ENCODE measurements around the gene SEL1L2. TPM values are rescaled to one million over a fixed set of nuclear protein-coding genes. Genes with fewer than 3 reads are reported as not detected.

The SEL1L2 gene
- polyA plus RNA-seq, 3 donors = 0.07 to 0.39 TPM; not detected in 1

DNA sequence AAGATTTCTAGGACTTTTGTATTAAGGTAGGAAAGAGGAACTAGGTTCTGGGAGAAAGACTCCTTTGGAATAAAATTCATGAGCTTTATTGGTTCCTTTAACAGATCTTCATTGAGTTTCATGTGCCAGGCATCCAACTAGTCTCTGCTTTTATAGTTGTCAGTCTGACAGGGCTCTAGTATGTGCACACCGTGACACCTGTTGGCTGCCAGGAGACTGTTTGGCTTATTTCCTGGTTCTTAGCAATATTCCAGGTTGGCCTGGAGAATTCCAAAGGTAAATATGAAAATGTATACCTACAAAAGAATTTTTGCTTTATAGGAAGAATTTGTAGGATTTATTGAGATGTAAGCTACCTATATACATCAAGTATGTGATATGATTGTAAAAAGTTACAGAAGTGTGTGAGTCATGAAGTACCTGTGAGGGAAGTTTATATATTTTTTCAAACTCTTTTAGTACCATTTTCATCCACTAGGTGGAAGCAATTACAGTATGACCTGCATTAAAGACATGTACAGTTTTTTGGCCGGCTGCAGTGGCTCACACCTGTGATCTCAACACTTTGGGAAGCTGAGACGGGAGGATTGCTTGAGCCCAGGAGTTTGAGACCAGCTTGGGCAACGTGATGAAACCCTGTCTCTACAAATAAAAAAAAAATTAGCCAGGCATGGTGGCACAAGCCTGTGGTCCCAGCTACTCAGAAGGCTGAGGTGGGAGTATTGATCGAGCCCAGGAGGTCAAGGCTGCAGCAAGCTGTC is 170.3 kb downstream of the SEL1L2 start:
- DNase-seq (ENCODE audit: low read depth in 3 of 3, low spot score in 2 of 3) = peak; percentile 21 to 45 (median 43)

DNA sequence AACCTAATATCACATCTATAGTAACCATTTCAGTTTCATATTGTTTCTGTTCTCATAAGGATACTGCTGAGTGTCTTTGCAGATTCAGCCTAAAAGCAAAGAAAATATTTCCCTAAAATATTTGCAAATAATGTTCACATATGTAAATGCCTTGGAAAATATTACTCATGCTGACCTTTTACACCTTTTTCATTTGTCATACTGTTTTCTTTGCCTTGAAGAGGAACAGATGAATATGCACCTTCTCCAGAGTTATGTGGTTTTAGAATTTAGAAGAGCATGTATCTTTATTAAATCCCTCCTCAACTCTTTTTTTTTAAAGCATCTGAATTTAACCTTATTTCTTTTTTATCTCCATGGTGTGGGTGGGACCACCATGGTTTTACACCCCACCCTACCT is 173.1 kb downstream of the SEL1L2 start:
- no peak for DNase-seq (ENCODE audit: low read depth in 3 of 3, low spot score in 2 of 3)

DNA sequence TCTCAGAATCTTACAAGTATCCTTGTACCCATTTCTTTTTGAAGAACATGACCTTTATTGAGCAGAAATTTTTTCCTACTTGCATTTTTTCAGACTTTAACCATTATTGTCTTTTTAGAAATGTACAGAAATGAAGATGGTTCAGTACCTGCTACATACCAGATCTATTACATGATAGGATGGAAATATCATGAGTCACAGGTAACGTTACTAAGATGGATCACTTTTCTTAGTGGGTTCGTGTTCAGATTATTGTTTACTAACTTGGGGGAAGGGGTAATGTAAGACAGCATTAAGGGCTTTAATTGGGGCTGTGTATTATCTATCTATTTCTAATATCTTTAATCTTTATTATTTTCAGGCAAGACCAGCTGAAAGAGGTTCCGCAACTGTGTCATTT is 173.7 kb downstream of the SEL1L2 start:
- no peak for DNase-seq (ENCODE audit: low read depth in 3 of 3, low spot score in 2 of 3)

DNA sequence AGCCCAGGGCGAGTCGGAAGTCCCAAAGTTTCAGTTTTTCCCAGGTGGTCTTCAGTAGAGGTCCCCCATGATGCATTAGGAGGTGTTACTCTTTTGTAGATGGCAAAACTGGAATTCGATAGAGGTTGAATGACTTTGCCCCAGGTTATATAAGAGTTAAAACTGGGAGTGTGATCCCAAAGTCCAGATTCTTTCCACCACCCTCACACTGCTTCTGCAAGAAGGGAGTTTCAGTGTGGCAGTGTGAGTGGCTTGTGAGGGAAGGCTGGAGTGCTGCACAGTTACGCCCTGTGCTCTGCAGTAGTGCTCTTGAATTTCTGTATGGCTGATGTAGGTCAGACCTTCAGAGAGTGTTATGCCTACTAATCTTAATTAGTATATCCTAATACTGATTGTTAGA is 175.7 kb downstream of the SEL1L2 start:
- DNase-seq (ENCODE audit: low read depth in 3 of 3, low spot score in 2 of 3) = no peak

DNA sequence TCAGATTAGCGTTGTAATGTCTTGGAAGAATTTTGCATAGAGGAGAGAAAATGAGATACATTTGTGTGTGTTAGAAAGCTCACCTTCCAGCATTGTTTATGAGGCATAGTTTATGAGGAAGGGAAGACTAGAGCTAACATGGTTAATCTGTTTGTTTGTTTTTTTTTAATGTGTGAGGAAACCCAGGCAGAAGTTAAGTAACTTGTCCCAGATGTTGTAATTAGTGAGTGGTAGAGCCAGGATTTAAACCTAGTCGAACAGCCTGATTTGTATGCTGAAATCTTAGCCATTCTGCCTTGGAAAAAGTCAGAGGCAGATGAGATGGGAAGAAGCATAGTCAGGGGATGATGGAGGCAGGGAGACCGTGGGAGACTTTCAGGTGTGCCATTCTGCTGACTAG is 176.5 kb downstream of the SEL1L2 start:
- no peak for DNase-seq (ENCODE audit: low read depth in 3 of 3, low spot score in 2 of 3)

DNA sequence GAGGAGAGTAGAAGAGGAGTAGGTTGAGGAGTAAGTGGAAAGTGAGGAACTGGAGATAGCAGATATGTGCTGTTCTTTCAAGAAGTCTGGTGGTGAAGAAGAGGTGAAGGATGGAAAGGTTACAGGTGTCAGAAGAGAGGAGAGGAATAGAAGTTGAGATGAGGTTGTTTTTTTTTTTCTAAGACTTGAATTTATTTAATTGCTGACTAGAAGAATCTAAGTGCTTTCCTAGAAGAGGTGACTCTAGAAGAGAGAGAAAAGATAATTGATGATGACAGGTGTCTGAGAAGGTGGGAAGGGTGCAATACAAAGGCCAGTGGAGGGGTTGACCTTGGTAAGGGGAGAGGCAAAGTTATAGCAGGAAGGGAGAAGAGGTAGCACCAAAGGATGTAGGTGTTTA is 180.0 kb downstream of the SEL1L2 start:
- DNase-seq (ENCODE audit: low read depth in 3 of 3, low spot score in 2 of 3) = no peak

DNA sequence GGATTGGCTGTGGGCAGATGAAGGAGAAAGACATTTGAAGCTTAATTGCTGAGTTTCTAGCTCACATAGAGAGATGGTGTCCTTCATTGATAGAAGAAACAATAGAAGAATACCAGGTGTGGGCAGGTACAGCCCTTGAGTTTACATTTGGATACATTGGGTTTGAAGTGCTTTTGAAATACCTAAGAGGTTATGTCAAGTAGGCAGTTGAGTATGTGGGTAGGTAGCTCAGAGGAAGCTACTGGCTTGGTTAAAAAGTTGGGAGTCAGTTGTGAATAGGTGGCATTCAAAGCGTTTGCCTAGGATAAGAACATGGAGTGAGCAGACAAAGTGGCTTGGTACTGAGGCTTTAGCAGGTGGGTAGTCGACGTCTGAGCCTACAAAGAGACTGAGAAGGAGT is 180.6 kb downstream of the SEL1L2 start:
- no peak for DNase-seq (ENCODE audit: low read depth in 3 of 3, low spot score in 2 of 3)

DNA sequence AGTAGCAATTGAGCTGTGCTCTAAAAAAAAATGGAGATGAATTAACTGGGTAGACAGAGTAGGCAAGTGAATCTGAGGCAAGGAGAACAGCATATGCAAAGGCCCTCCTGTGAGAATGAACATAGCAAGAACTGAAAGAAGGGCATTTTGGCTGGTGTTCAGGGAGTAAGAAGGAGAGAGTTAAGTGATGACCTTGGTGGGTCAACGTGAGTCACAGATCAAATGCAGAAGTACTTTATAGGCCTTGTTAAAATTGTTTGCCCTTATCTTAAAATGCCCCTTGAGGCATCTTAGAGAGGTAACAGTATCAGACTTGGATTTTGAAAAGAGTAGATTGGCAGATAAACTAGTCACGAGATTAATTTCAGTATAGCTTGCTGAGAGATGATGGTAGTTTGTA is 181.0 kb downstream of the SEL1L2 start:
- no peak for DNase-seq (ENCODE audit: low read depth in 3 of 3, low spot score in 2 of 3)

DNA sequence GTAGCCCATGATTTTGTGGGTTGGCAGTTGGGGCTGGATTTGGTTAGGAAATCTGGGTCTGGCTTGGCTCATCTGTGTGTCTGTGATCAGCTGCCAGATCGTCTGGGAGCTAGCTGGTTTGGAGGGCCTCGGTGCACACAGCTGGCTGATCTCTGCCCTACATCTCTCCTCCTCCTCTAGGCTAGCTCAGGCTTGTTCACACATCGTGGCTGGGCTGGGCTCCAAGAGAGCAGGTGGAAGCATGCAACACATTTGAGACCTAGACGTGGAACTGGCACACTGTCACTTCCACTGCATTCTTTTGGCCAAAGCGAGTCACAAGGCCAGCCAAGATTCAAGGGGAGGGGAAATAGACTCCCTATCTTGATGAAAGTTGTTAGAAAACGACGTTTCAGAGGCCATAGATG is 189.7 kb downstream of the SEL1L2 start:
- no peak for DNase-seq (ENCODE audit: low read depth in 3 of 3, low spot score in 2 of 3)

DNA sequence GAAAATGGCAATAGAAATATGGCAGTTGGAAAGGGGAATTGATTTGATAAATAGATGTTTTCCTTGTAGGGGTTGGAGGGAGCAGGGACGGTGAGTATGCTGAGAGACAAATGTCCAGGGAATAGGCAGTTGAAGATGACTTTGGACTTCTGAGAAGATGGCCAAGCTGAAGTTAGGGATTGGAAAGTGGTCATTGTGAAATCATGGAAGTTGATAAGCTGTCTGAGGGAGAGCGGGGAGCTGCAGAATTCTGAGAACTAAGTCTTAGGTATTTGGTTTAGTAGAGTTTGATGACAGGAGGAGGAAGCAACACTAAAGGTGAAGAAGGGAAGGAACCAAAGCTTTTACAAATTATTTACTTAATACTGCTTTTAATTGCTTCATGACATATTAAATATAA is 190.4 kb downstream of the SEL1L2 start:
- DNase-seq (ENCODE audit: low read depth in 3 of 3, low spot score in 2 of 3) = no peak

Other genes with a start within 250 kb of the SEL1L2 start
- gene ESF1, start 205.7 kb downstream of the SEL1L2 start, polyA plus RNA-seq (ENCODE audit: insufficient read length in 3 of 3) = 10 to 100 TPM; 30.2 to 34.6 (median 32.3) TPM
- gene NDUFAF5, start 205.6 kb downstream of the SEL1L2 start, polyA plus RNA-seq (ENCODE audit: insufficient read length in 3 of 3) = 10 to 100 TPM; 28.0 to 31.5 (median 29.0) TPM
- gene MACROD2, start 4.9 kb upstream of the SEL1L2 start, polyA plus RNA-seq (ENCODE audit: insufficient read length in 3 of 3) = 10 to 100 TPM; 14.4 to 15.6 (median 14.5) TPM

All from right renal cortex interstitium (tissue), 3 donors.